Gastrocnemius medialis (tissue), 4 donors: ENCODE measurements around the gene TUBB1. TPM values are rescaled to one million over a fixed set of nuclear protein-coding genes. Genes with fewer than 3 reads are reported as not detected.

Experiments
- ATAC-seq, 2 donors: fragments of 150-250 bp; one replicate each; pipeline ENCODE4 v1.9.1; 2016
- DNase-seq, 2 donors: peaks; one replicate each; pipeline ENCODE4 v3.0.0-alpha.2; 2019
- H3K27ac ChIP-seq, 4 donors: fragments of 200-600 bp; sonication (generic); 1 replicate in 1 of 4; 2 replicates in 3 of 4; pipeline ENCODE4 v1.5.1; 2016 to 2018; ENCODE audit warnings: mild to moderate bottlenecking in 2 of 4, moderate library complexity in 1 of 4
- H3K27me3 ChIP-seq, 3 donors: fragments of 200-600 bp; sonication (generic) in 2 of 3; 1 replicate in 1 of 3; 2 replicates in 2 of 3; pipeline versions ENCODE4 v1.5.1 to v1.6.0; 2016 to 2019; ENCODE audit warnings: mild to moderate bottlenecking in 1 of 3, moderate library complexity in 1 of 3
- H3K36me3 ChIP-seq, 2 donors: fragments of 200-600 bp; sonication (generic) in 1 of 2; one replicate each; pipeline ENCODE4 v1.5.1; 2017 to 2018
- H3K4me1 ChIP-seq, 2 donors: fragments of 200-600 bp; sonication (generic) in 1 of 2; one replicate each; pipeline ENCODE4 v1.5.1; 2016 to 2017; ENCODE audit warnings: mild to moderate bottlenecking in 2 of 2
- H3K4me3 ChIP-seq, 4 donors: fragments of 200-600 bp; sonication (generic) in 3 of 4; 1 replicate in 1 of 4; 2 replicates in 3 of 4; pipeline ENCODE4 v1.5.1; 2016 to 2019; ENCODE audit warnings: mild to moderate bottlenecking in 2 of 4
- H3K9me3 ChIP-seq, 3 donors: fragments of 200-600 bp; sonication (generic) in 2 of 3; 1 replicate in 1 of 3; 2 replicates in 2 of 3; pipeline ENCODE4 v1.5.1; 2016 to 2019
- POLR2A ChIP-seq, 2 donors: fragments of 450-650 bp; IDR thresholded peaks; one replicate each; pipeline ENCODE4 v1.6.1; 2017; ENCODE audit warnings: antibody characterized with exemption in 2 of 2, mild to moderate bottlenecking in 2 of 2, moderate library complexity in 2 of 2
- in situ Hi-C, 4 donors: fragments of 200-750 bp; cut with MboI; loops; one replicate each; pipeline versions ENCODE4 v1.15.0 to v1.8.0; 2017; ENCODE audit warnings: low sequenced_read_pairs in 4 of 4
- intact Hi-C: fragments of 100-400 bp; cut with DNase I; formaldehyde crosslinking; loops from one replicate; pipeline ENCODE4 v1.15.1; 2023; ENCODE audit warnings: low total_unique reads
- total RNA-seq, 4 donors: library from RNA; depleted of rRNA; stranded (reverse); fragments of >200 nt; gene quantifications; one replicate each; pipeline versions ENCODE4 v1.1.0 to v1.2.3, GENCODE V29; 2016
- TF ChIP-seq, protein P1 (sequence below), 5 experiments: fragments of 450-650 bp in 3 of 5; fragments of 200-600 bp in 2 of 5; sonication (generic) in 2 of 5; IDR thresholded peaks in 4 of 5; conservative IDR thresholded peaks in 1 of 5; 1 replicate in 4 of 5; 2 replicates in 1 of 5; pipeline ENCODE4 v1.5.1; 2016 to 2019; ENCODE audit warnings: antibody characterized with exemption in 5 of 5, mild to moderate bottlenecking in 3 of 5, moderate library complexity in 3 of 5

The TUBB1 gene
- total RNA-seq, 4 donors from 2014 or later = 0.07 TPM; not detected in 3

GRCh38 chr20:59006167-59006863 is 12.9 kb upstream of the TUBB1 start:
- DNase-seq (no peak), ATAC-seq (peak; percentile 7 to 12)
- Histone ChIP-seq H3K27me3 (no peaks in the 10 kb centered on the region), H3K4me1 (peaks cover 16 to 27% of the 10 kb centered on the region in 2 donors), H3K9me3 (no peaks in the 10 kb centered on the region), H3K36me3 (peaks cover 0 to 11% of the 10 kb centered on the region in 2 donors), H3K4me3 (peak overlapping the region; percentile 65 to 78 (median 76)), H3K27ac (peak overlapping the region; percentile 68 to 82 (median 78))
- intact Hi-C loops (no loop called here), in situ Hi-C loops (no loop called here)
- TF ChIP-seq, protein P1, sequence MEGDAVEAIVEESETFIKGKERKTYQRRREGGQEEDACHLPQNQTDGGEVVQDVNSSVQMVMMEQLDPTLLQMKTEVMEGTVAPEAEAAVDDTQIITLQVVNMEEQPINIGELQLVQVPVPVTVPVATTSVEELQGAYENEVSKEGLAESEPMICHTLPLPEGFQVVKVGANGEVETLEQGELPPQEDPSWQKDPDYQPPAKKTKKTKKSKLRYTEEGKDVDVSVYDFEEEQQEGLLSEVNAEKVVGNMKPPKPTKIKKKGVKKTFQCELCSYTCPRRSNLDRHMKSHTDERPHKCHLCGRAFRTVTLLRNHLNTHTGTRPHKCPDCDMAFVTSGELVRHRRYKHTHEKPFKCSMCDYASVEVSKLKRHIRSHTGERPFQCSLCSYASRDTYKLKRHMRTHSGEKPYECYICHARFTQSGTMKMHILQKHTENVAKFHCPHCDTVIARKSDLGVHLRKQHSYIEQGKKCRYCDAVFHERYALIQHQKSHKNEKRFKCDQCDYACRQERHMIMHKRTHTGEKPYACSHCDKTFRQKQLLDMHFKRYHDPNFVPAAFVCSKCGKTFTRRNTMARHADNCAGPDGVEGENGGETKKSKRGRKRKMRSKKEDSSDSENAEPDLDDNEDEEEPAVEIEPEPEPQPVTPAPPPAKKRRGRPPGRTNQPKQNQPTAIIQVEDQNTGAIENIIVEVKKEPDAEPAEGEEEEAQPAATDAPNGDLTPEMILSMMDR (IDR thresholded peaks at IDR 0.05 in 4 of 5, conservative IDR thresholded peaks at IDR 0.05 in 1 of 5) = no peak
- no peak for TF ChIP-seq POLR2A (IDR thresholded peaks at IDR 0.05)

DNA sequence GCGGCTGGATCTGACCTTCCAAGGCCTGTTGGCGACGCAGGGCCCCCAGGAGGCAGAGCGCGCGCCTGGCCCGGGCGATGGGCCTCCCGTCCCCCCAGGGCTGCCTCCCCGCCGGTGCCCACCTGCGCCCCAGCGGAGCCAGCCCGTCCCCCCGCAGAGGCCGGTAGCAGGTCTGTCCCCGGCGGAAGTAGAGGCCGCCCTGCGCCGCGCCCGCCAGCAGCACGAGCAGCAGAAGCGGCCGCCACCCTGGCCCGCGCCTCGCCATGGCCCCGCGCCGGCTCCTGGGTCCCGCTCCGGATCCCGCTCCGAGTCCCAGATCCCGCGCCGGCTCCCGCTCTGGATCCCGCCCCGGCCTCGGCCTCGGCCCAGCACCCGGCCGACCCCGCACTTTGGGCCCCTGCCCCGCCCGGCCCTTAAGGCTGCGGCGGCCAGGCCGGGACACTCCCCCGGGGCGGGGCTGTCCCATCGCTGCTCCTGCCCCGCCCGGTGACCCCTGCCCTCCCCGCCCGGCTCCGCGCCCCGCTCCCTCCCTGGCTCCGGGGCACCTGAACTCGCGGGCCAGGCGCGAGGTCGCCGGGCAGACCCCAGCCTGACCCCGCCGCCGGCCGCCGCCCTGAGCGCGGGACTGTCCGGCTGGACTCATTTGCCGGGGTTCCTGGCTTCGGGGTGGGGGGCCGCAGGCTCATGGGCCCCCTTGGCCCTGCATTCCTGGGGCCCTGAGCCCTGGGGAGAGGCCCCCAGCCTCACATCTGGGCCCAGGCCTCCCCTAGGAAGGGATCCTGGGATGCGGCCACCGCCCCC is 12.2 kb upstream of the TUBB1 start, which contains the start of gene CTSZ:
CTSZ (minus strand) TSS at position 391 of the 801 bp plus-strand sequence; CDS start at position 265, 126 bp downstream.
- peak in 1 of 2 donors; percentile 37 for DNase-seq
- TF ChIP-seq POLR2A (IDR thresholded peaks at IDR 0.05) = peak in 1 of 2 donors; percentile 56
- TF ChIP-seq, protein P1 (IDR thresholded peaks at IDR 0.05 in 4 of 5, conservative IDR thresholded peaks at IDR 0.05 in 1 of 5) = no peak
- H3K4me3 ChIP-seq = peak within 1 kb of the TSS; percentile 65 to 78 (median 76)
- in situ Hi-C loops (no loop called here), intact Hi-C loops (loop anchor here (1.0 kb wide), 1 partner anchor 24 kb away; no protein-coding TSS in a partner anchor)
- ATAC-seq = peak; percentile 72 to 79
- H3K36me3 ChIP-seq = peaks cover 0 to 5% of the 10 kb centered on the region in 2 donors
- peaks cover 16 to 27% of the 10 kb centered on the region in 2 donors for H3K4me1 ChIP-seq
- H3K27ac ChIP-seq = peak within 1 kb of the TSS; percentile 68 to 82 (median 78)
- no peaks in the 10 kb centered on the region for H3K9me3 ChIP-seq
- no peaks in the 10 kb centered on the region for H3K27me3 ChIP-seq

DNA sequence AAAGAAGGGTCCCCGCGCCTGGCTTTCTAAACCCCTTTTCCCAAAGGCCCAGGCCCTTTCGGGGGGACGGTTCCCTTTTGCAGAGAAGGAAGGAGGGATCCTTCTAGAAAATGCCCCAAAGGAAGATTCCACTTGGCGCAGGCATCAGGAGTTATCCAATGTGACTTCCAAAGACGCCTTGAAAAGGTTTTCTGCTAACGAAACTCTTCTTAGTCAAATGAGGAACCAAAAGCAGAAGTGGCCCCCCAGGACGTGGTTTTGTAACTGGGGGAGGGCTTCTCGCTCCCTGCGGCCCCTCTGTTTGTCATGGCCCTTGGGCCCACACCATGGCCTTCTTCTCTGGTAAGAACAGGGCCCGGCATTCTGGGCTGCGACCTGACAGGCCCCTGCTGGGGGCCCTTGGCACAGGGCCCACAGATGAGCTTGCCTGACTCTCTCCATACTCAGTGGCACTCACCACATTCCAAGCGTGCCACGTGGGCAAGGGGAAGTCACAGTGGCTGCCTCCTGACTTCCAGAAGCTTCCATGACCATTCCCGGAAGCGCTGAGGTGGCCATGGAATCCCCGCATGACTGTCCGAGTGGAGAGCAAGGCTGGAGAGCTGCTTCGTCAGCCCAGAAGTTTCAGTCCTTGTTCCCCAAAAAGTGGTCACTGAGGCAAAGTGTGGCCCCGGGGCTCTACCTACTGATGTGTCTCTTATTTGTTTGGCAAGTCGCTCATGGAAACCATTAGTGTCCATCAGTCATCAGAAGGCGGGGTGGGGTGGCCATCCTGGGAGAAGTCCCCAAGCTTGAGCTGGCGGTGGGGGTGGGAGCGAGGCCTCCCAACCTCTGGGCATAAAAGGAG is 11.3 kb upstream of the TUBB1 start:
- TF ChIP-seq POLR2A (IDR thresholded peaks at IDR 0.05) = no peak
- TF ChIP-seq, protein P1 (IDR thresholded peaks at IDR 0.05 in 4 of 5, conservative IDR thresholded peaks at IDR 0.05 in 1 of 5) = no peak
- ATAC-seq (no peak), DNase-seq (peak in 1 of 2 donors; percentile 51)
- H3K4me3 ChIP-seq = peak overlapping the region; percentile 65 to 78 (median 76)
- intact Hi-C loops (loop anchor here (1.0 kb wide), 1 partner anchor 23 kb away; no protein-coding TSS in a partner anchor), in situ Hi-C loops (no loop called here)
- no peaks in the 10 kb centered on the region for H3K27me3 ChIP-seq
- H3K27ac ChIP-seq = peak overlapping the region; percentile 68 to 82 (median 78)
- H3K4me1 ChIP-seq = peaks cover 16 to 27% of the 10 kb centered on the region in 2 donors
- H3K9me3 ChIP-seq = no peaks in the 10 kb centered on the region
- peaks cover 0 to 5% of the 10 kb centered on the region in 2 donors for H3K36me3 ChIP-seq

- TF ChIP-seq POLR2A (IDR thresholded peaks at IDR 0.05) = no peak
- TF ChIP-seq, protein P1 (IDR thresholded peaks at IDR 0.05 in 4 of 5, conservative IDR thresholded peaks at IDR 0.05 in 1 of 5) = no peak
- intact Hi-C loops = no loop called here
- ATAC-seq = no peak
- Histone ChIP-seq H3K4me1 (peaks cover 16 to 27% of the 10 kb centered on the region in 2 donors), H3K4me3 (no peak overlapping the region), H3K36me3 (peaks cover 0 to under 1% of the 10 kb centered on the region in 2 donors), H3K9me3 (no peaks in the 10 kb centered on the region), H3K27ac (no peak overlapping the region), H3K27me3 (no peaks in the 10 kb centered on the region)
- no peak for DNase-seq
- in situ Hi-C loops = no loop called here
These were observed 10.4 kb upstream of the TUBB1 start for GRCh38 chr20:59008715-59009336.
